ENCODE results near the gene TTC21A.

GRCh38 chr3:39127908-39128304 lies 20.4 kb downstream of the TTC21A start:
- TF ChIP-seq POLR2A (IDR thresholded peaks at IDR 0.05) (no peak), CTCF (IDR thresholded peaks at IDR 0.05) (no peak)
